GM12878 (cell line): ENCODE data around the gene PTPRN2. TPM values are rescaled to one million over a fixed set of nuclear protein-coding genes. Genes with fewer than 3 reads are reported as not detected.

Source experiments
- EP300 ChIP-seq, 2 experiments: fragments of 150-350 bp in 1 of 2; IDR thresholded peaks; 2 replicates each; pipeline ENCODE4 v1.6.1; 2011 to 2012; ENCODE audit warnings: low read depth in 2 of 2, low read length in 2 of 2, borderline replicate concordance in 1 of 2, improper control_type of control experiment in 1 of 2, inconsistent platforms in 1 of 2; ENCODE audit not compliant: control insufficient read depth in 1 of 2
- HCFC1 ChIP-seq: fragments of 150-350 bp; IDR thresholded peaks from 2 replicates; pipeline ENCODE4 v1.6.1; 2014; ENCODE audit warnings: low read length
- MTA2 ChIP-seq: fragments of 450-650 bp; IDR thresholded peaks from 2 replicates; pipeline ENCODE4 v1.6.1; 2016; ENCODE audit warnings: low read depth, mild to moderate bottlenecking, moderate library complexity
- NR2C1 ChIP-seq: fragments of 450-650 bp; IDR thresholded peaks from 2 replicates; pipeline ENCODE4 v1.6.1; 2017; ENCODE audit warnings: antibody characterized with exemption, mild to moderate bottlenecking, moderate library complexity
- YY1 ChIP-seq: IDR thresholded peaks from 2 replicates; pipeline ENCODE4 v1.6.1; 2011; ENCODE audit warnings: low read depth, mild to moderate bottlenecking, low read length
- ZBTB11 ChIP-seq: fragments of 450-650 bp; formaldehyde crosslinking; IDR thresholded peaks from 2 replicates; pipeline ENCODE4 v1.5.0; 2022; ENCODE audit warnings: mild to moderate bottlenecking, missing genetic modification characterization
- polyA plus RNA-seq, 11 experiments: library from polyadenylated mRNA; depleted of rRNA in 4 of 11; unstranded in 6 of 11; stranded (reverse) in 5 of 11; fragments of >200 nt; fragmentation: Nextera tagmentation in 4 of 11; fragmentation: Illumina TruSeq in 1 of 11; extraction: Ambion mirVana in 4 of 11; extraction: Trizol in 1 of 11; gene quantifications; 1 replicate in 1 of 11; 2 replicates in 10 of 11; pipeline versions ENCODE4 v1.2.1 to v1.2.3, GENCODE V29; 2011 to 2016; ENCODE audit warnings: inconsistent platforms in 2 of 11, missing spikeins in 2 of 11, low read depth in 1 of 11
- total RNA-seq, 4 experiments: library from RNA; depleted of rRNA in 3 of 4; stranded (reverse); fragments of >200 nt in 3 of 4; fragmentation: Illumina TruSeq in 1 of 4; extraction: Trizol in 1 of 4; gene quantifications; 2 replicates each; pipeline versions ENCODE4 v1.2.1 to v1.2.3, GENCODE V29; 2013 to 2021
- TF ChIP-seq, protein P1 (sequence below): fragments of 450-650 bp; IDR thresholded peaks from 2 replicates; pipeline ENCODE4 v1.6.1; 2017; ENCODE audit warnings: mild to moderate bottlenecking
- TF ChIP-seq, protein P2 (sequence below): IDR thresholded peaks from 2 replicates; pipeline ENCODE4 v1.6.1; 2012; ENCODE audit warnings: low read depth, low read length, improper control_type of control experiment

PTPRN2 gene
- total and polyA plus RNA-seq, 10 of the 15 experiments (the other 5 are each of a cell fraction or from before 2014, with no cell fraction given), result 5.4 TPM; not detected in 9

DNA sequence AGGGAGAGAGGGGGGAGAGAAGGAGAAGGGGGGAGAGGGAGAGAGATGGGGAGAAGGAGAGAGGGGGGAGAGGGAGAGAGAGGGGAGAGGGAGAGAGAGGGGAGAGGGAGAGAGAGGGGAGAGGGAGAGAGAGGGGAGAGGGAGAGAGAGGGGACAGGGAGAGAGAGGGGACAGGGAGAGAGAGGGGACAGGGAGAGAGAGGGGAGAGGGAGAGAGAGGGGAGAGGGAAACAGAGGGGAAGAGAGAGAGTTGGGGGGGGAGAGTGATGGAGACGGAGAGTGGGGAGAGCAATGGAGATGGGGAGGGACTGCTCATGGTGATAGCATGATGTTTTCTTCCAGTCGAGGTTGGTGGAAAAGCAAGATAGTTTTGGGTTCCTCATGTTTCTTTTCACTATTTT lies 1078.4 kb downstream of the PTPRN2 start (continued):
- TF ChIP-seq, protein P1, sequence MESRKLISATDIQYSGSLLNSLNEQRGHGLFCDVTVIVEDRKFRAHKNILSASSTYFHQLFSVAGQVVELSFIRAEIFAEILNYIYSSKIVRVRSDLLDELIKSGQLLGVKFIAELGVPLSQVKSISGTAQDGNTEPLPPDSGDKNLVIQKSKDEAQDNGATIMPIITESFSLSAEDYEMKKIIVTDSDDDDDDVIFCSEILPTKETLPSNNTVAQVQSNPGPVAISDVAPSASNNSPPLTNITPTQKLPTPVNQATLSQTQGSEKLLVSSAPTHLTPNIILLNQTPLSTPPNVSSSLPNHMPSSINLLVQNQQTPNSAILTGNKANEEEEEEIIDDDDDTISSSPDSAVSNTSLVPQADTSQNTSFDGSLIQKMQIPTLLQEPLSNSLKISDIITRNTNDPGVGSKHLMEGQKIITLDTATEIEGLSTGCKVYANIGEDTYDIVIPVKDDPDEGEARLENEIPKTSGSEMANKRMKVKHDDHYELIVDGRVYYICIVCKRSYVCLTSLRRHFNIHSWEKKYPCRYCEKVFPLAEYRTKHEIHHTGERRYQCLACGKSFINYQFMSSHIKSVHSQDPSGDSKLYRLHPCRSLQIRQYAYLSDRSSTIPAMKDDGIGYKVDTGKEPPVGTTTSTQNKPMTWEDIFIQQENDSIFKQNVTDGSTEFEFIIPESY, result no peak
- TF ChIP-seq ZBTB11 (CRISPR knock-in tag) (no peak), MTA2 (no peak), EP300 (IDR thresholded peaks at IDR 0.05; ENCODE audit: borderline replicate concordance in 1 of 2, control insufficient read depth in 1 of 2, low read depth in 2 of 2, low read length in 2 of 2) (no peak), YY1 (no peak), HCFC1 (no peak), NR2C1 (no peak)
- TF ChIP-seq, protein P2, sequence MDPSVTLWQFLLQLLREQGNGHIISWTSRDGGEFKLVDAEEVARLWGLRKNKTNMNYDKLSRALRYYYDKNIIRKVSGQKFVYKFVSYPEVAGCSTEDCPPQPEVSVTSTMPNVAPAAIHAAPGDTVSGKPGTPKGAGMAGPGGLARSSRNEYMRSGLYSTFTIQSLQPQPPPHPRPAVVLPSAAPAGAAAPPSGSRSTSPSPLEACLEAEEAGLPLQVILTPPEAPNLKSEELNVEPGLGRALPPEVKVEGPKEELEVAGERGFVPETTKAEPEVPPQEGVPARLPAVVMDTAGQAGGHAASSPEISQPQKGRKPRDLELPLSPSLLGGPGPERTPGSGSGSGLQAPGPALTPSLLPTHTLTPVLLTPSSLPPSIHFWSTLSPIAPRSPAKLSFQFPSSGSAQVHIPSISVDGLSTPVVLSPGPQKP, result no peak
- TF ChIP-seq, all 136 proteins: peak for 0
